Measurements from ENCODE around the gene S100A11.

Gene S100A11

DNA sequence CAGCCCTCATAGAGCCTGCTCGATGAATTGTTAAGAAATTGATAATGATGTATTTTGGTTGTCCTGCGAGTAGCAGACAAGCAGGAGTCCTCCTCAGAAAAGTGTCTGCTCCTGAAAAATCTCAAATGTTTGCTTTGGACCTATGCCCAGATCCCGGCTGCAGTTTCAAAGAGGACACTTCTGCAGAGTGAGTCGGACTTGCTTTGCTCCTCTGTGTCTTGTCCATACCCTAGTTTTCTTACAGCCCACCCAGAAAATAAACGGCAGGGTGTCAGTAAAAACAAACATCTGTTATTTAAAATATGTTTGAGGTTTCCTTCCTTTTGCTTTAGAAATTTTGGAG is 46.0 kb downstream of the S100A11 start:
- DNase-seq, result peak in 1 of 42 donors; percentile 26
- intact Hi-C loops (cut with DNase I), result loop anchor here (10.0 kb wide), 1 partner anchor 56 kb away; no protein-coding TSS in a partner anchor

DNA sequence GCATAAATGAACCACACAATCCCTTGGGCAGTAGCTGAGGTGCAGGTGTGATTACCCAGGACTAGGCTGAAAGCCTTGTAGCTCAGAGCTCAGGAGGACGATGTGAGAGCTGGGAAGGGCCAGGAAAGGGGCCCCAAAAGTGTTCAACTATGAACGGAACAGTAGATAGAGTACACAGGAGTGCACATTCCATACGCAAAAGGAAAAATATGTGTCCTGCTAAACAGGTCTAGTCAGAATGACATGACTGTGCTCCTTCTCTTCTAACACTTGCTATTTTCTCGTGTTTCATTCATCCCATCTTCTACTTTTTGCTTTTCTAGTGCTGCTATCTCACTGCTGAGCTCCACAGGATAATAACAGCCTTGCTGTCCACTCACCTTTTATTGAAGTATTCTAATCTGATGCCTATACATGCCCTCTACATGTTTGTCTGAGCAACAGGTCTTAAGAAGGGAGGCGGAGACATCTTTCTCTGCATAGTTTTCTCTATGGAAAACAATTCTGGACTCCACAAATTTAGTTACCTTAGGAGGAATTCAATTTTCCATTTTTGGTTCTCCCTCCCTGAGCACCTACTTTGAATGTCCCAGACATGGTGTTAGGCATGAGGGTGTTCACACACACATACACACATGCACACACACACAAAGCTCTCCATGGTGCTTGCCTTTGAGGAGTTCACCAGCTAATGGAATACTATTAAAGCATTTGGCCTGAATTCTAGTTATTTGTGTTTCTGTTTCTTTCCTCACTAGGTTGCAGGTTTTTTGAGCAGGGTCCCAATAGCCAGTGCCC is 46.5 kb downstream of the S100A11 start:
- intact Hi-C loops (cut with DNase I), result loop anchor here (10.0 kb wide), 1 partner anchor 55 kb away; no protein-coding TSS in a partner anchor
- DNase-seq, result no peak

DNA sequence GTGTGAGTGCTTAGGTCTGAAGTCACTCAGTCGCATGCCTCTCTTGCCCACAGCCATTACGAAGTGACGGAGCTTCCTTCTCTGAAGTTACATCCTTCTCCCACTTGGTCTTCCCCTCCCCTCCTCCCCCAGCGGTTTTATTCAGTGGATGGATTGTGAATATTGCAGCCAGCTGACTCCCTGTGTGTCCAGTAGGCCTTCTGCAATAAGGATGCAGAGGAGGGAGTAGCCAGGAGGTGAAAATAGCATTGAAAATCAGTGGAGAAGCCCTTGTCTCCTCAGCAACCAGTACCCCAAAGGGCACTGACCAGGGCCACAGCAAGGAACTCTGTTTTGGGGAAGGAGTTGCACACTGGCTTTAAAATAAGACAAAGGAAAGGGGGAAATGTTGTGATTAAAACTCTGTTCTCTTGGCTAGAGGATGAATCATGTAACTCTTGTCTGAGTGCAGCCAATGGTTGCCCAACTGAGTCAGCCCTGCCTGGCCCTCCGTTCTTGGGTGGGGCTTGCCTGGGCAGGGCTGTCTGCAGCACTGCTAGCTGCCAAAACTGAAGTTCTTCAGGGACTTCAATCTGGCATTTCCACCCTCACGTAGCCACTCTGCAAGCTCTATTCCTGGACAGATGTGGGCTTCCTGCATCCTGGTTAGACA is 47.5 kb downstream of the S100A11 start:
- DNase-seq, result peak in 3 of 42 donors; percentile 37 to 50 (median 37)
- intact Hi-C loops (cut with DNase I), result no loop called here

DNA sequence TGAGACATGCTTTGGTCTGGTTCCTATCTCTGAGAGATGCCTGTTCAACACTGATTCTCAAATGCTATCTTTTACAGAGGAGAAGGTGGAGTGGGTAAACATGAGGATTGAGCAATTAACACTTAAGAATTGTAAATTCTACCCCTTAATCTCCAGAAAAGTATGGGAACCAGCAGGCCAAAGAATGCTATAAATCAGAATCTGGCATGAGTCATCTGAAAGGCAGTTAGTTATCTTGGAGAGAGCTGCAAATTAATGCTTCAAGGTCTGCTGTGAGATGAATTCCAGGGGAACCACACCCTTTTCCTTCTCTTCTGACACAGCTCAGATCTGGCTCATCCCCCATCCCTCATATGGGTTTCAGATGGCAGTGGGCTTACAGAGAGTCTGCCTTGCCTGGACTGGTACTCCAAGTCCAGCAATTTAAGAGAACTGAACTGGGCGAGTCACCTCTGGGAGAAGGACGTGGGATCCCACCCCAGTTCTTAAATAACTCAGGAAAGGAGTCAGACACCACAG is 48.3 kb downstream of the S100A11 start:
- intact Hi-C loops (cut with DNase I), result no loop called here
- DNase-seq, result peak in 4 of 42 donors; percentile 11 to 39 (median 18)

DNA sequence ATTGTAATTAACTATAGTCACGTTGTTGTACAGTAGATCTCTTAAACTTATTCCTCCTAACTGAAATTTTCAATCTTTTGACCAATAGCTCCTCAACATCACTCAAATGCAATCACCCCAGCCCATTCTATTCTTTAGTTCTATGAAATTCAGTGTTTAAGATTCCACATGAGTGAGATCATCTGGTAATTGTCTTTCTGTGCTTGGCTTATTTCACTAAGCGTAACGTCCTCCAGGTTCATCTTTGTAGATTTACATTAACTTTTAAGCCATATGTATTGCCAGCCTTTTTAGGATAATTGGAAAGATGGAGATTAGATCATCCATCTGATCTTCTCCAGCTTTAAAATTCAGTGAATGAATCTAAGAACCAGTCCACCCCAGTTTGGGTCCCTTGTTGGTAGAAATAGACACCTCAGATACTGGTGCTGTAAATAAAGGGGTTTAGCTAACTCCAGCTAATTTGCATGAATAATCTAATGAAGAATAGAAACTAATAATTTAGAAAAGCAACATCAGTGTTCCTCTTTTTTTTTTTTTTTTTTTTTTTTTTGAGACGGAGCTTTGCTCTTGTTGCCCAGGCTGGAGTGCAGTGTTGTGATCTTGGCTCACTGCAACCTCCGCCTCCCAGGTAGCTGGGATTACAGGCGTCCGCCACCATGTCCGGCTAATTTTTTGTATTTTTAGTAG is 50.2 kb downstream of the S100A11 start:
- intact Hi-C loops (cut with DNase I), result no loop called here
- DNase-seq, result no peak

DNA sequence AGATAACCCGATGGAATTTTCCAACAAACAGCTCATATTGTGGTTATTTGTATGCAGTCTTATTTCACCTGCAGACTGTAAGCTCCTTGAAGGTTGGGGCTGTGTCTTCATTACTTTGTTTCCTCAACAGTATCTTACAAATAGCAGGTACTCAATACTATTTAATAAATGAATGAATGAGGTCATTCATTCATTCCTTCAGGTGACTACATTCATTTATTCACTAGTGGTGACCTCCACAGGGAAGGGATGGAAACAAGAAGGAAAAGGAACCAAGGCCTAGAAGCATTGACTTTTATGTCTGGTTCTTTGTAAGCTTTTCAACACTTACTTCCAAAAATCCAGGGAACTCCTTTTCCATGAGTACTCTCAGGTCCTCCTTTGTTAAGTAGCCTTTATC is 51.0 kb downstream of the S100A11 start:
- no peak for DNase-seq
- intact Hi-C loops (cut with DNase I), result no loop called here

DNA sequence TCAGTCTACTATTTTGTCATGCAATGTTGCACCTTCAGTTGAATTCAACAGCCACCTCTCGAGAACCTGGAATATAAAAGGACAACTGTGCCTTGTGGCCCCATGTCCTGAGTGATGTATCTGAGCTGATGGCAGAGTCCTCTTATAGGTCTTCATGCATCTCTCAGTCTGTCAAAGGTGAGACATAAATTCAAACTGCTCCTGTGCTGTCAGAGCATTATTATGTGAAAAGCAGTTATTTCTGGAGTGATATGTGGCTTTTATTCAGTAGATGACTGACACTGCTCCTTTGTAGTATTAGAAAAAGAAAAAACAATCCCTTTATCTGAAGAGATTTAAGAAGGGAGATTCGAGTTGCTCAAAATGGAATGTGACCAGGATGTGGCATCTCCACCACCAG is 51.5 kb downstream of the S100A11 start:
- intact Hi-C loops (cut with DNase I), result no loop called here
- DNase-seq, result no peak

DNA sequence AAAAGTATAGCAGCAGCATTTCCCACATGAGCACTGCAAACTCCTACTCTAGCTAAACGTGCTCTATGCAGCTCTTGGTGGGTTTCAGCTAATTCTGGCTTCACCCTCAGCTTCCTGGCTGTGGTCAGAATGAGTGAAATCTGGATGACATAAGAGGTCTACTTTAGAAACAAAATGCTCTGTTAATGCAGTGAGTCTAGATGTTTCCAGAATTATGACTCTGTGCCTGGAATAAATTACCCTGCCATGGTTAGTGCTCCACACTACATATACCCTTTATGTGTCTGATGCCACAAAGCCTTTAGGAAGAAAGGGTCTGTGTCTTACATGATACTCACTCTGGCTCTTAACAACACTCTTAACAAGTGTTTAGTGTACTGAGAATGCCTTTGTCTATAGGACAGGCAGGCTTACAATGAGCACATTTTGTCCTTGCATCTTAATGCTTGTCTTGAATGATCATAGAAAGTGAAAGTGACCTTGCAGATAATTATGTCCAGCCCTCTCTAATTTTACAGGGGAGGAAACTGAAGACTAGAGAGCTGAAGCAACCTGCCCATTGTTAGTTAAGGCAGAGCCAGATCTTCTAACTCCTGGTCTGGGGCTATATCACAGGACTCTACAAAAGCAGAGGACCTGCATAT is 52.4 kb downstream of the S100A11 start:
- intact Hi-C loops (cut with DNase I), result no loop called here

More for the DNA sequence above, 52.4 kb downstream of the S100A11 start:
- DNase-seq, result no peak
